Ishikawa (cell line): Measurements from ENCODE around the gene GRIK5.
A peak's percentile ranks its signal among the peaks of the same experiment; 100 is the strongest.

ENCODE experiments used
- CREB1 ChIP-seq: IDR thresholded peaks from 2 replicates; pipeline ENCODE4 v1.6.1; 2012; ENCODE audit warnings: low read depth
- EP300 ChIP-seq: IDR thresholded peaks from 2 replicates; pipeline ENCODE4 v1.6.1; 2012; ENCODE audit warnings: borderline replicate concordance
- RAD21 ChIP-seq: IDR thresholded peaks from 2 replicates; pipeline ENCODE4 v1.6.1; 2012; ENCODE audit warnings: low read depth
- TAF1 ChIP-seq: IDR thresholded peaks from 2 replicates; pipeline ENCODE4 v1.6.1; 2012; ENCODE audit warnings: low read depth, mild to moderate bottlenecking
- YY1 ChIP-seq: IDR thresholded peaks from 2 replicates; pipeline ENCODE4 v1.6.1; 2012; ENCODE audit warnings: low read depth
- ZBTB7A ChIP-seq: IDR thresholded peaks from 2 replicates; pipeline ENCODE4 v1.6.1; 2012; ENCODE audit warnings: low read depth
- TF ChIP-seq, protein P1 (sequence below): IDR thresholded peaks from 2 replicates; pipeline ENCODE4 v1.6.1; 2012

DNA sequence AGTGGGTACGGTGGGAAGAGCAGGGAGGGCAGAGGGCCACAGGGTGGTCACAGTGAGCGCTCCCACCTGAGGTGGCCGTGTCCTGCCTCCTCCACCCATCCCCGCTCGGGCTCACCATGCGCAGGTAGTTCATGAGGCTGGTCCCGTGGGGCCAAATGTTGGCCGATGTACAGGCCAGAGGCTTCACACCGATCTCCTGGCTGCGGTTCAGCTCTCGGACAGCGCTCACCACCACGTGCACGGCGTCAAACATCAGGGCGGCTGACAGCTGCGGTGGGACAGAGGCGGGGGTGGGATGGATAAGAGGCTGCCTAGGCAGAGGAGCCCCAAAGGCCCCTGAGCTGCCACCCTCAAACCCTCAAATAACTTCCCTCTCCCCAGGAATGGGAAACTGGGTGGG lies 15.8 kb downstream of the GRIK5 start:
- TF ChIP-seq EP300 (no peak), RAD21 (no peak), TAF1 (no peak), CREB1 (no peak), YY1 (no peak), ZBTB7A (no peak)
- TF ChIP-seq, protein P1, sequence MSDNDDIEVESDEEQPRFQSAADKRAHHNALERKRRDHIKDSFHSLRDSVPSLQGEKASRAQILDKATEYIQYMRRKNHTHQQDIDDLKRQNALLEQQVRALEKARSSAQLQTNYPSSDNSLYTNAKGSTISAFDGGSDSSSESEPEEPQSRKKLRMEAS: 0 out of 2 replicates have a peak, but pooled peaks have one; percentile 23
